ENCODE data around the gene MILR1. TPM values are rescaled to one million over a fixed set of nuclear protein-coding genes. Genes with fewer than 3 reads are reported as not detected.

The MILR1 gene
- polyA plus RNA-seq, 2 of the 4 experiments (the other 2 are of a cell fraction), result 2.3 to 12.2 TPM

Small RNA genes lying within 50 kb of the gene (small RNA-seq; reads per million reads assigned to genes)
- gene ATP5MFP4 (0 reads per million in 6 experiments), gene MIR1273E (0 reads per million in 6 experiments)

Other genes starting within 250 kb of the MILR1 start
- 15.0 and 16.2 TPM in 2 replicates for gene TEX2, start 185.9 kb upstream of the MILR1 start, polyA plus RNA-seq (2011; rRNA removed)
- gene TEX2, start 185.9 kb upstream of the MILR1 start, polyA plus RNA-seq (2017; fragmentation: RNase III; extraction: RNeasy Plus Mini Kit Qiagen cat#74134 plus additional on column Dnase treatment), result 9.3 to 9.6 TPM (median 9.3 TPM) in 3 replicates
- 0.08 and 0.09 TPM in 2 replicates for gene PECAM1, start 58.3 kb upstream of the MILR1 start, polyA plus RNA-seq (2011; rRNA removed)
- 0.04 to 0.07 TPM in 2 of 3 replicates, not detected in the other for gene PECAM1, start 58.3 kb upstream of the MILR1 start, polyA plus RNA-seq (2017; fragmentation: RNase III; extraction: RNeasy Plus Mini Kit Qiagen cat#74134 plus additional on column Dnase treatment)
- 28.8 and 31.3 TPM in 2 replicates for gene POLG2, start 47.9 kb downstream of the MILR1 start, polyA plus RNA-seq (2011; rRNA removed)
- gene POLG2, start 47.9 kb downstream of the MILR1 start, polyA plus RNA-seq (2017; fragmentation: RNase III; extraction: RNeasy Plus Mini Kit Qiagen cat#74134 plus additional on column Dnase treatment), result 26.3 to 28.5 TPM (median 27.4 TPM) in 3 replicates
- 811 and 1,011 TPM in 2 replicates for gene DDX5, start 57.2 kb downstream of the MILR1 start, polyA plus RNA-seq (2011; rRNA removed)
- gene DDX5, start 57.2 kb downstream of the MILR1 start, polyA plus RNA-seq (2017; fragmentation: RNase III; extraction: RNeasy Plus Mini Kit Qiagen cat#74134 plus additional on column Dnase treatment), result 748 to 886 TPM (median 841 TPM) in 3 replicates
- 53.5 and 73.0 TPM in 2 replicates for gene CEP95, start 57.9 kb downstream of the MILR1 start, polyA plus RNA-seq (2011; rRNA removed)
- 30.0 to 35.0 TPM (median 32.3 TPM) in 3 replicates for gene CEP95, start 57.9 kb downstream of the MILR1 start, polyA plus RNA-seq (2017; fragmentation: RNase III; extraction: RNeasy Plus Mini Kit Qiagen cat#74134 plus additional on column Dnase treatment)
- gene SMURF2, start 213.2 kb downstream of the MILR1 start, polyA plus RNA-seq (2011; rRNA removed), result 26.3 and 29.1 TPM in 2 replicates
- gene SMURF2, start 213.2 kb downstream of the MILR1 start, polyA plus RNA-seq (2017; fragmentation: RNase III; extraction: RNeasy Plus Mini Kit Qiagen cat#74134 plus additional on column Dnase treatment), result 16.7 to 21.1 TPM (median 17.6 TPM) in 3 replicates

Measured in A549 (cell line).